Measurements from ENCODE around the gene ATP5ME. TPM values are rescaled to one million over a fixed set of nuclear protein-coding genes. Genes with fewer than 3 reads are reported as not detected.

Gene ATP5ME
- total and polyA plus RNA-seq, 2 of the 13 experiments (the other 11 are each of a cell fraction or from before 2014, with no cell fraction given), result 305 to 753 TPM

GRCh38 chr4:674172-675035, at the start of gene ATP5ME, which contains the start of gene MYL5 (continued):
- peak; percentile 65; the same call in 1 of the 2 replicates for TF ChIP-seq ATF5 (CRISPR knock-in tag; IDR thresholded peaks at IDR 0.05; ENCODE audit: low read depth)
- peak; percentile 58 for TF ChIP-seq ELF3 (CRISPR knock-in tag; IDR thresholded peaks at IDR 0.05)
- no peak for TF ChIP-seq NR2F6 (IDR thresholded peaks at IDR 0.05)
- TF ChIP-seq NR2F6 (CRISPR knock-in tag; IDR thresholded peaks at IDR 0.05), result peak; percentile 78
- TF ChIP-seq ZNF552 (CRISPR knock-in tag; IDR thresholded peaks at IDR 0.05; ENCODE audit: borderline replicate concordance), result 0 out of 2 replicates have a peak, but pooled peaks have one; percentile 72
- peak; percentile 90 for TF ChIP-seq FOXC1 (CRISPR knock-in tag; IDR thresholded peaks at IDR 0.05; ENCODE audit: borderline replicate concordance)
- peak; percentile 38; the same call in 1 of the 2 replicates for TF ChIP-seq ZNF329 (CRISPR knock-in tag; IDR thresholded peaks at IDR 0.05; ENCODE audit: low read depth)
- TF ChIP-seq CEBPB (IDR thresholded peaks at IDR 0.05; ENCODE audit: borderline replicate concordance, low read depth, low read length), result no peak
- TF ChIP-seq ZNF510 (CRISPR knock-in tag; IDR thresholded peaks at IDR 0.05; ENCODE audit: low read depth), result no peak
- peak in 1 of 2 experiments; percentile 84; a peak in 2 of 4 replicates for TF ChIP-seq POLR2A (IDR thresholded peaks at IDR 0.05; ENCODE audit: insufficient read depth in 1 of 2, low read depth in 2 of 2, low read length in 2 of 2)
- TF ChIP-seq ZNF296 (CRISPR knock-in tag; conservative IDR thresholded peaks at IDR 0.05), result 0 out of 2 replicates have a peak, but pooled peaks have one; percentile 53
- TF ChIP-seq ZNF512B (CRISPR knock-in tag; IDR thresholded peaks at IDR 0.05; ENCODE audit: borderline replicate concordance), result 0 out of 2 replicates have a peak, but pooled peaks have one; percentile 66
- TF ChIP-seq SIX4 (CRISPR knock-in tag; IDR thresholded peaks at IDR 0.05), result no peak; the same call in 1 of the 2 replicates
- peak; percentile 69; the same call in 1 of the 2 replicates for TF ChIP-seq ZNF580 (CRISPR knock-in tag; IDR thresholded peaks at IDR 0.05; ENCODE audit: borderline replicate concordance, low read depth)
- TF ChIP-seq ZFP91 (CRISPR knock-in tag; IDR thresholded peaks at IDR 0.05; ENCODE audit: borderline replicate concordance), result peak; percentile 85; the same call in 1 of the 2 replicates
- peak; percentile 77 for TF ChIP-seq ZNF616 (CRISPR knock-in tag; IDR thresholded peaks at IDR 0.05; ENCODE audit: low read depth)
- peak; percentile 74 to 88; a peak in 3 of 4 replicates for TF ChIP-seq HMGXB4 (CRISPR knock-in tag; IDR thresholded peaks at IDR 0.05; ENCODE audit: borderline replicate concordance in 1 of 2, low read depth in 1 of 2)
- peak; percentile 36; the same call in 1 of the 2 replicates for TF ChIP-seq ZNF558 (CRISPR knock-in tag; IDR thresholded peaks at IDR 0.05; ENCODE audit: borderline replicate concordance)
- TF ChIP-seq JARID2 (CRISPR knock-in tag; IDR thresholded peaks at IDR 0.05; ENCODE audit: insufficient replicate concordance), result no peak

Measured in HepG2 (cell line).